Activated naive CD4-positive, alpha-beta T cell treated with anti-CD3 and anti-CD28 coated beads, Interleukin-2, amount 50 U/mL, for 24 hours (primary cell): Measurements from ENCODE around the gene PLSCR1.

Source experiments
- H3K27ac Mint-ChIP-seq: one replicate; pipeline ENCODE4 v1.8.0; 2021; ENCODE audit warnings: mild to moderate bottlenecking, mixed read lengths
- H3K27me3 Mint-ChIP-seq: one replicate; pipeline ENCODE4 v1.8.0; 2021; ENCODE audit warnings: mixed read lengths
- H3K36me3 Mint-ChIP-seq: one replicate; pipeline ENCODE4 v1.8.0; 2021; ENCODE audit warnings: mixed read lengths
- H3K4me1 Mint-ChIP-seq: one replicate; pipeline ENCODE4 v1.8.0; 2021; ENCODE audit warnings: mixed read lengths
- H3K4me3 Mint-ChIP-seq: one replicate; pipeline ENCODE4 v1.8.0; 2021; ENCODE audit warnings: mild to moderate bottlenecking, mixed read lengths
- H3K9me3 Mint-ChIP-seq: one replicate; pipeline ENCODE4 v1.8.0; 2021; ENCODE audit warnings: mixed read lengths

Gene PLSCR1

DNA sequence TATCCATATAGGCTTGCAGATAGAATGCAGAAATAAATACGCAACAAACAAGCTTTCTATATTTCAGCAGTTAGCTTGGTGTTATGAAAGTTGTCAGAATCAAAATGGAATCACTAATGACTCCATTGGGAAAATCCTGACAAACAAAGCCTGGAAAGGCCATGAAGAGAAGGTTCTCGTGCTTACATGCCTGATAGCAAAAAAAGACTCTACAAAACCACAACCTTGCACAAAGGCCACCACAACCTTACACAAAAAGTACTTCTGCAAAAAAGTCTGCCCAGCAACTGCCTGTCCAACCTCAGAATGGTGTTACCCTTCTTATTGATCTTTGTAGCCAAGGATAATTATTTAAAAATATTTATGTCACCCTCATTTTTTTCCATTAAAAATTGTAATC lies 14.4 kb upstream of the PLSCR1 start:
- no peaks in the 10 kb centered on the region for H3K4me1 Mint-ChIP-seq
- no peaks in the 10 kb centered on the region for H3K36me3 Mint-ChIP-seq
- H3K4me3 Mint-ChIP-seq = no peak overlapping the region
- no peak overlapping the region for H3K27ac Mint-ChIP-seq
- no peaks in the 10 kb centered on the region for H3K9me3 Mint-ChIP-seq
- H3K27me3 Mint-ChIP-seq = no peaks in the 10 kb centered on the region

DNA sequence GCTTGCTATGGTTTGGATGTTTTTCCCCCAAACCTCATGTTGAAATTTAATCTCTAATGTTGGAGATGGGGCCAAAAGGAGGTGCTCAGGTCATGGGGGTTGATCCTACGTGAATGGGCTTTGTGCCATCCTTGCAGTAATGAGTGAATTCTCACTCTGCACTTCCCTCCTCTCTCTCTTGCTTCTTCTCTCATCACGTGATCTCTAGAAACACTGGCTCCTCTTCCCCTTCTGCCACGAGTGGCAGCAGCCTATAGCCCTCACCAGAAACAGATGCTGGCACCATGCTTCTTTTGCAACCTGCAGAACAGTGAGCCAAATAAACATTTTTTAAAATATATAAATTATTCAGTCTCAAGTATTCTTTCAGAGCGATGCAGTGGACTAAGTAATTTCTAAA lies 13.3 kb upstream of the PLSCR1 start:
- no peaks in the 10 kb centered on the region for H3K27me3 Mint-ChIP-seq
- H3K27ac Mint-ChIP-seq = no peak overlapping the region
- H3K9me3 Mint-ChIP-seq = no peaks in the 10 kb centered on the region
- no peaks in the 10 kb centered on the region for H3K4me1 Mint-ChIP-seq
- no peaks in the 10 kb centered on the region for H3K36me3 Mint-ChIP-seq
- H3K4me3 Mint-ChIP-seq = no peak overlapping the region

DNA sequence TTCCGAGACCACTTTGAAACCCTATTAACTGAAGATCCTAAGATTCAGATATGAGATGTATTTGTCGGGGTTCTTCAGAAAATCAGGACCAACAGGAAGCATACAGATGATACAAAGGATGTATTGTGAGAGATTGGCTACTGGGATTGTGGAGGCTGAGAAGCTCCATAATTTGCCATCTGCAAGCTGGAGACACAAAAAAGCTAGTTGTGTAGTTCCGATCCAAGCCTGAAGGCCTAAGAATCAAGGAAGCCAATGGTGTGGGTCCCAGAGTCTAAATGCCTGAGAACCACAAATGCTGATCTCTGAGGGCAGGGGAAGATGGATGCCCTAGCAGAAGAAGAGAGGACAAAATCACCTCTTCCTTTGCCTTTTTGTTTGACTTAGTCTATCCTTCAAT lies 10.9 kb upstream of the PLSCR1 start:
- Mint-ChIP-seq H3K36me3 (peaks cover under 1% of the 10 kb centered on the region), H3K4me3 (no peak overlapping the region)

DNA sequence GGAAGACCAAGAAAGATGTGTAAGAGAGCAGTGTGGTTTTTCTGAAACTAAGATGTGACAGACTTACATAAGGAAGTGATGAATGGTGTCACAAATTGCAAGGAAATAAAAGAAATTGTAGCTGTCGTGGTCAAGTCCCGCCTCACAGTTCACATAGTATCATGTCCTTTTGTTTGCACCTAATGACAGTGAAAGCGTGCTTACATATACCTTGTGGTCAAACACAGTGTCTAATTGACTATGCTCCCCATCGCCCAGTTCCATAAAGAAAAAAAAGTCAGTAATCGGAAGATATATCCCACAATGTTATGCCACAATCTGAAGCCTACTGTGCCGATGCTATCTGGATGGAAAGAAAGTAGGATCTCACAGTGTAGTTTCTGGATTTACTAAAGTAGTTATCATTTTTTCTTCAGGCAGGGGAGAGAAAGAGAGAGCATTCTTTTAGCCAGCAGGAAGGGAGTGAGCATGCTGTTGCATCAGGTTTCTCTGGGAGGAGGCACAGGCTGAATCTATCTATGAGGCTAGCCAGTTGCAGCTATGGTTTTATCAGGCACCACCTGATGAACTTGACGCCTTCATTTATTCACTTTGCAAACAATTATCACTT lies 9.8 kb upstream of the PLSCR1 start:
- no peaks in the 10 kb centered on the region for H3K9me3 Mint-ChIP-seq
- no peak overlapping the region for H3K27ac Mint-ChIP-seq
- H3K36me3 Mint-ChIP-seq = peaks cover 1% of the 10 kb centered on the region
- H3K27me3 Mint-ChIP-seq = no peaks in the 10 kb centered on the region
- H3K4me3 Mint-ChIP-seq = no peak overlapping the region
- H3K4me1 Mint-ChIP-seq = peaks cover 19% of the 10 kb centered on the region

More for the DNA sequence above, 10.9 kb upstream of the PLSCR1 start:
- Mint-ChIP-seq H3K27ac (no peak overlapping the region), H3K4me1 (peaks cover 9% of the 10 kb centered on the region), H3K9me3 (no peaks in the 10 kb centered on the region), H3K27me3 (no peaks in the 10 kb centered on the region)

DNA sequence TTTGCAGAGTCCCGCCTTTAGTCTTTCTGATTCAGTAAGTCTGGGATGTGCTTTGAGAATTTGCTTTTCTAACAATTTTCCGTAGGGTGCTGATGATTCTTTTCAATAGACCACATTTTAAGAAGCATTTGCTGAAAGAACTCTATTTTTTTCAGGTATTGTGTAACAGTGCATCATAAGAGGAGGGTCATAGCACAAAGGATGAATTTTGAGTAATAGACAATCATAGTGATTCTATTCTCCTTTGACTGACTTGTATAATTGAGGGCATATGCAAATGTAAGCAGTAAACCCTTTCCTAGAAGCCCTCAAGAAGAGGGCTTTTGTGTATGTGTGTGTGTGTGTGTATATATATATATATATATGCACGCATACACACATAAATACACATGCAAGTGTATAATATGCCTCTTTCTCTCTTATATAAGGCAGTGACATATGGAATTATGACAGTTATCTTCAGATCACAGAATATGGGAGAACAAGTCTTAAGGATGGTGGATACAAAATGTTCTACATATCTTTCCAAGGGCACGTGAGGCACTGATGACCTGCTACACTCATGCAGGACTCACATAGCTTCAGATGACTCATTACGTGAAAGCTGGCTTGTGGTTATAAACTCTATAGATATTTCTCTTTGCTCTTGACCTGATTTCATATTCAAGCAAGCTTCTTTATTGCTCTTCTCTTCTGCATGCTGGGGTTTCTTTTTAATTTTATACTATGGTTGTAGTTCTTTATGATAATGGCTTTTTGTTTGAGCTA lies 6.5 kb upstream of the PLSCR1 start:
- Mint-ChIP-seq H3K4me1 (peaks cover 34% of the 10 kb centered on the region), H3K9me3 (no peaks in the 10 kb centered on the region), H3K4me3 (no peak overlapping the region), H3K27me3 (no peaks in the 10 kb centered on the region), H3K27ac (peak overlapping the region; percentile 18), H3K36me3 (peaks cover 1% of the 10 kb centered on the region)

DNA sequence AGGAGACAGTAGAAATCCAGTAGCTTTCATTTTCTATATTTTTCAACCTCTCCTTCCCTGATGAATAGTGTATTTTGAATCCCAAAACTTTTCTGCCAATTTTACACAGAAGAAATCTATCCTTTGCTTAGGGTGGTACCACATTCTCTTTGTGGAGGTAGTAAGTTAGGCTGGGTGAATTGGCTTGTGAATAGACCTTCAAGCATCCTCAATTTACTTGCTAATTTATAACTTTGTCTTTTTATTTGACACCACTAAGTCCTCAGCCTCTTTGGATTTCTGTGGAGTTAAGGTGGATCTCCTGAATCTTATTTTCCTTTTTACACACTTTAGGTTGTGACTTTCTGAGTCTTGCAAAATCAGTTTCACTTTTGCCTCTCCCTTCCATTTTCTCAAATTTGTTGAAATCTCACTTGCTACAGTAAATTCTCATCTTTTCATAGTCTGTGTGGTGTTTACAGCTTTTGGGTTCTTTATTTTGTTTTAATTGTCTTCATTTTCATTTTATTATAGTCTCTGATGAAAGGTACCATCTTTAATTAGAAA lies 5.7 kb upstream of the PLSCR1 start:
- Mint-ChIP-seq H3K4me3 (no peak overlapping the region), H3K36me3 (peaks cover 1% of the 10 kb centered on the region), H3K27ac (no peak overlapping the region), H3K9me3 (no peaks in the 10 kb centered on the region), H3K4me1 (peaks cover 34% of the 10 kb centered on the region), H3K27me3 (no peaks in the 10 kb centered on the region)

DNA sequence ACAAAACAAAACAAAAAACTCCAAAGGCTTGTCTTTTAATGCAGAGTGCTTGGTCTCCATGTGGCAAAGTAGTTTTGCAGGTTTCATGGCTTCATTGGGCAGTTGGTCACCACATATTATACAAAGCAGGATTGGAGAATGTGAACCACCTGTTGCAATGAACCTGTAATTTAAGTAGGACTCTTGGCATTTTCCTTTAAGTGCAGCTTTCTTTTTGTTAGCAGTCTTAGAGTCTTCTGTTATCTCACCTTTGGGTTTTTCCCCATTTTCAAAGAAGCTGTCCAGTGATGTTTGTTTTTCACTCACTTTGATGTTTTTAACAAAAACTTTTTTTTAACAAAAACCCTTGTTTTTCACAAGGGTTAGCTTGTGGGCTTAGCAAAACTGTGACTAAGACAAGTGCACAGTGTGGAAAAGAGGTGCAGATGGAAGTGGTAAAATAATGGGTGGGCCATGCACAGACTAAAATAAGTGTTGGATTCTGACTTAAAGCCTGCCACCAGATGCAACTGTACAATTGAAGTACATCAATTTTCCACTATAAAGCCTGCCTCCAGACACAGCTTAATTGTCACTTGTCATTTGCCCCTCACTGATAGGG lies 2.9 kb upstream of the PLSCR1 start:
- H3K27ac Mint-ChIP-seq = no peak overlapping the region
- H3K9me3 Mint-ChIP-seq = no peaks in the 10 kb centered on the region
- H3K36me3 Mint-ChIP-seq = peaks cover 1% of the 10 kb centered on the region
- no peaks in the 10 kb centered on the region for H3K27me3 Mint-ChIP-seq
- peaks cover 49% of the 10 kb centered on the region for H3K4me1 Mint-ChIP-seq
- H3K4me3 Mint-ChIP-seq = no peak overlapping the region

DNA sequence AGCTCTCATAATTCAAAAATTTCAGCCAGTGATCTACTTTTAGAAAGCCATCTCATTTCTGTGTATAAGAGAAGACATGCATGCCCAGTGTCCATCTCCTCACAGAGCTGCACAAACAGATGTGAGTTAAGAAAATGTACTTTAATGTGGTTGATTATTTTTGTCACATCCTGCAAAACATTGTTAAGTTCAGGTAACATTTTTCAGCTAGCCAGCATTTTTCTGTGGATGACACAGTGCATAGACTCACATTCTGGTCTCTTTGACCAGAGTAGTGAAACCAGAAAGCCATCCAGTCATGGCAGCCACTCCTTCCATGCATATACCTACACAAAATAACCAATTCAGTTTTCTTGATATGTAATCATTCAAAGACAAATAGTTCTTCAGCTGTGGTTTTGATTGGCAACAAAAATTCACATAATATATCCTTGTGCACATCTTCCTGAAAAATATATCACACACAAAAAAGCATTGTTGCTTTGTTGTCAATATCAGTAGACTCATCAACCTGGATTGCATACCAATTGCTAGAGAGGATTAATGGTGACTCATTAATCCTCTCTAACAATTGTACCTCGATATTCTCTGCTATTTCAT lies 2.1 kb upstream of the PLSCR1 start:
- Mint-ChIP-seq H3K27me3 (no peaks in the 10 kb centered on the region), H3K9me3 (no peaks in the 10 kb centered on the region), H3K4me1 (peaks cover 57% of the 10 kb centered on the region), H3K36me3 (peaks cover 2% of the 10 kb centered on the region), H3K4me3 (no peak overlapping the region), H3K27ac (no peak overlapping the region)

DNA sequence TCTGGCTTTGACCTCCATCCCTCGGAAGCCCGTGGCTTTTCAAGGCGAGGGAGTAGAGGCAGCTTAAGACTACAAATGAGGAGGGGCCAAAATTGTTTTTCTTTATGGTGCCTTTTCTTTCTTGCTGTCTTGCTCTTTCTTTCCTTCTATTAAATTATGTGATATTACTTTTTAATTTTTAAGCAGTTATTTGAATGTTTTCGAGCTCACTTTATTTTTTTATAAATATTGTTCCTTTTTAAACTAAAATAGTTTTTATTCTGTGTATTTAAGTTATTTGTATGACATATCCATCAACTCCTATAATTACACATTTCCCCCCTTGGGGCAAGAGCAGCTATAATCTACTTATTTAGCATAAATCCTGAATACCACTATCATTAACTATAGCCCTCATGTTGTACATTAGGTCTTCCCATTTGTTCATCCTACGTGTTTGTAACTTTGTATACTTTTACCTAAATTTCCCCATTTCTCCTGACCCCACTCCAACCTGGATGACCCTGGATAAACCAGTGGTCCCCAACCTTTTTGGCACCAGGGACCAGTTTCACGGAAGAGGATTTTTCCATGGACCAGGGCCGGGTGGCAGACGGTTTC lies 622 bp upstream of the PLSCR1 start:
- H3K4me1 Mint-ChIP-seq = peaks cover 60% of the 10 kb centered on the region
- peak overlapping the region; percentile 94 for H3K4me3 Mint-ChIP-seq
- no peaks in the 10 kb centered on the region for H3K9me3 Mint-ChIP-seq
- peaks cover 1% of the 10 kb centered on the region for H3K36me3 Mint-ChIP-seq
- H3K27ac Mint-ChIP-seq = peak overlapping the region; percentile 88
- no peaks in the 10 kb centered on the region for H3K27me3 Mint-ChIP-seq

DNA sequence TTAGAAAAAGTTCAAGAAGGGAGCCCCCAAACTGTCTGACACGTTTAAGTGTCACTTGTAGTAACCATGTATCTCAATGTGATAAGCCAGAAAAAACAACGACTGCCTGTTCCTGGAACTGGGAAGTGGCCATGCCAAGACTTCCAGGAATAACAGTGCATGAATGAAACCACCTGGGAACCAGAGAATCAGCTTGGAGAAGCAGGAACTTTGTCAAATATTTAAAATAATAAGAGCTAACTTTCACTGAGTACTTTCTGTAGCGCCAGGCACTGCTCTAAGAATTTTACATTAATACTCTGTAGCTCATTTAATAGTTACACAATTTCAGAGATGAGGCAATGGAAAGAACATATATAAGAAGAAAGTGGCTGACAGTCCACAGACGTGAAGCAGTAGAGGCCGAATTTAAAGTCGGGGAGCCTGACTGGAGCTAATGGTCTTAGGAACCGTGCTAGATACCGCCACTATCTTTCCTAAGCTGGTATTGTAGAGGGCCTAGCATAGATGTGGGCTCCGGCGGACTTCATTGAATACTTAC lies 876 bp downstream of the PLSCR1 start:
- H3K4me1 Mint-ChIP-seq = peaks cover 63% of the 10 kb centered on the region
- H3K9me3 Mint-ChIP-seq = no peaks in the 10 kb centered on the region
- H3K4me3 Mint-ChIP-seq = peak overlapping the region; percentile 94
- no peaks in the 10 kb centered on the region for H3K27me3 Mint-ChIP-seq
- H3K27ac Mint-ChIP-seq = peak overlapping the region; percentile 13
- peaks cover 1% of the 10 kb centered on the region for H3K36me3 Mint-ChIP-seq

DNA sequence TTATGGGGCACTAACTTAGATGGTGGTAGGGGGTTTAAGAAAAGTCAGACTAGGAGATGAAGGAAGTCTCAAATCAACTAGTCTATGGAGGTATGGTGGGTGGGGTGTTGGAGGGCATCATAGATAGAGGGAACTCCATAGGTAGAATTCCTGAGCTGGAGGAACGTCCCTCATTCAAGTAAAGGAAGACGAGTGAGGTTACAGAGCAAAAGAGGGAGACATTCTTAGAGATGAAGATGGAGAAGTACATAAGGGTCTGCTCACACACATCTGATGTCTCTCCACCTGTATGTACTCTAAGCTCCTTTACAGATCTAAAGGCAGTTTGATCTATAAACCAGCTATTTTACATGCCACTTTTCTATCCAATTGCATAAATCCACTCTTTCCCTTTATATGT lies 1.4 kb downstream of the PLSCR1 start:
- H3K27me3 Mint-ChIP-seq = no peaks in the 10 kb centered on the region
- H3K9me3 Mint-ChIP-seq = no peaks in the 10 kb centered on the region
- H3K36me3 Mint-ChIP-seq = peaks cover 1% of the 10 kb centered on the region
- H3K27ac Mint-ChIP-seq = peak overlapping the region; percentile 13
- peak overlapping the region; percentile 94 for H3K4me3 Mint-ChIP-seq
- peaks cover 63% of the 10 kb centered on the region for H3K4me1 Mint-ChIP-seq

DNA sequence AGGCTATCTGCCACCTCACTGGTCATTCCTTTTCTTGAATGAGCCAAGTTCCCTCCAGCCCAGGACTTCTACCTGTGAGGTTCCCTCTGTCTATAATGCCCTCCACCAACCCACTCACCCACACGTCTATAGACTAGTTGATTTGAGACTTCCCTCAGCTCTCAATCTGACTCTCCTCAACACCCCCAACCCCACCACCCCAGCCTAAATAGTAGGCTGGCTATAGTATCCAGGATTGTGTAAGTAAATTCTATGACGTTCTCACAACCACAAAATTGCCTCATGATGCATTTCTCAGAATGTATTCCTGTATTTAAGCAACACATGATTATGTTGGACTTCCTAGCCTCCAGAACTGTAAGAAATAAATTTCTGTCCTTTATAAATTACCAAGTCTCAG lies 2.2 kb downstream of the PLSCR1 start:
- peak overlapping the region; percentile 94 for H3K4me3 Mint-ChIP-seq
- peaks cover 64% of the 10 kb centered on the region for H3K4me1 Mint-ChIP-seq
- no peak overlapping the region for H3K27ac Mint-ChIP-seq
- peaks cover 3% of the 10 kb centered on the region for H3K36me3 Mint-ChIP-seq
- no peaks in the 10 kb centered on the region for H3K27me3 Mint-ChIP-seq
- no peaks in the 10 kb centered on the region for H3K9me3 Mint-ChIP-seq

DNA sequence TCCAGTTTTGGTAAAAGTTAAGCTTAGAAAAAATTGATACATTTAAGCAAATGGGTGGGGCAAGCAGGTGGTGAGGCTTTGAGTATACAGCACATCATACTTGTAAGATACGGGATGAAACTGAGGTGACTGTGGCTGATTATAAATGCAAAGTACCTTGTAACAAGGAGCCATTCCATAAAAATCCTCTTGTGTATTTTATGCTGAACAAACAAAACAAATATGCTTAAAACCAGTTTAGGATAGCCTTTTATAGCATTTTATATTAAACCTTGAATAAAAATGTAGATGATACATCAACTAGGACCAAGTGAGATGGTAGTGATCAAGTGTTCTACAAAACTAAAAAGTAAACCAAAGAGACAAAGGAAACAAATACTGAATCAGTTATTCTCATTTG lies 3.4 kb downstream of the PLSCR1 start:
- peaks cover 4% of the 10 kb centered on the region for H3K36me3 Mint-ChIP-seq
- no peak overlapping the region for H3K27ac Mint-ChIP-seq
- no peaks in the 10 kb centered on the region for H3K9me3 Mint-ChIP-seq
- H3K4me1 Mint-ChIP-seq = peaks cover 62% of the 10 kb centered on the region
- peak overlapping the region; percentile 39 for H3K4me3 Mint-ChIP-seq
- no peaks in the 10 kb centered on the region for H3K27me3 Mint-ChIP-seq

DNA sequence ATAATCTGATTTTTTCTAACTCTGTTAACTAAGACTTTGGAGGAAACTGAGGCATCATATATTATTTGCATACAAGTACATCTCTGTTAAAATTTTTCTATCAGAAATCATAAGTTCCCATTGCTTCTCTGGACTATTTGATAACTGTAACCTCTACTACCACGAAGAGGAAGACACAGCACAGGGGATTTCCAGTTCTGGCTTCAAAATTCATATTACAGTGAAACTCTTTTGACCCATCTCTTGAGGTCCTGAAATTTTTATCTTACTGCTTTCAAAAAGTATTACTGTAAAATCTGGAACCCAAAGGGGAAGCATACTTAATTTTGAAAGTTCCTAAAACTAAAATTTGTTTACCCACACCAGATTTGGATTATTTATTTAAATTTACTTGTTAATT lies 4.2 kb downstream of the PLSCR1 start:
- H3K27ac Mint-ChIP-seq = no peak overlapping the region
- H3K36me3 Mint-ChIP-seq = peaks cover 4% of the 10 kb centered on the region
- no peaks in the 10 kb centered on the region for H3K9me3 Mint-ChIP-seq
- no peaks in the 10 kb centered on the region for H3K27me3 Mint-ChIP-seq
- no peak overlapping the region for H3K4me3 Mint-ChIP-seq
- H3K4me1 Mint-ChIP-seq = peaks cover 62% of the 10 kb centered on the region

DNA sequence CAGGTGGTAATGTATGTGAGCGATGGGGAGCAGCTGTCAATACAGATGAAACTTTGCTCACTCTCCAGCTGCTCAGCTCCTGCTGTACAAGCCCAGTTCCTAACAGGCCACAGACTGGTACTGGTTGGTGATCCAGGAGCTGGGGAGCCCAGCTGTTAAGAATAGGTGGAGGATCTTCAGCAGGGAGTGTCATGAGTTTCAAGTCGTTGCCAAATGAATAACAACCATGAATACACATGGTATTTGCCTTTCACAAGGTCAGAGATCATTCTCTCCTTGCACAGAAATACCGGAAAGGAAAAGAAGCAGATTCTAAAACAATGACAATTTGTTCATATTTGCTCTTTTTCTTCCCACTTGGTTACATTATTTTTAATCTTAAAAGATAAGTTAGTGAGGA lies 5.1 kb downstream of the PLSCR1 start:
- no peaks in the 10 kb centered on the region for H3K9me3 Mint-ChIP-seq
- no peak overlapping the region for H3K27ac Mint-ChIP-seq
- H3K4me1 Mint-ChIP-seq = peaks cover 65% of the 10 kb centered on the region
- H3K27me3 Mint-ChIP-seq = no peaks in the 10 kb centered on the region
- peak overlapping the region; percentile 15 for H3K4me3 Mint-ChIP-seq
- peaks cover 8% of the 10 kb centered on the region for H3K36me3 Mint-ChIP-seq
